Right lobe of liver (tissue), 6 donors: ENCODE data around the gene PCYOX1L. TPM values are rescaled to one million over a fixed set of nuclear protein-coding genes. Genes with fewer than 3 reads are reported as not detected.

ENCODE experiments used
- ATAC-seq, 4 donors: fragments of 200-7000 bp; cut with Tn5 transposase; one replicate each; pipeline ENCODE4 v1.9.1; 2020; ENCODE audit warnings: mild to moderate bottlenecking in 4 of 4, moderate library complexity in 4 of 4
- DNase-seq, 3 donors: peaks; one replicate each; pipeline ENCODE4 v3.0.0-alpha.2; 2020
- H3K27ac ChIP-seq, 3 donors: fragments of 200-600 bp; one replicate each; pipeline ENCODE4 v1.8.0; 2022
- H3K27me3 ChIP-seq, 2 donors: fragments of 200-600 bp; one replicate each; pipeline ENCODE4 v1.8.0; 2022
- H3K36me3 ChIP-seq, 4 donors: fragments of 200-600 bp; sonication (generic) in 1 of 4; one replicate each; pipeline versions ENCODE4 v1.5.1 to v1.8.0; 2017 to 2022; ENCODE audit warnings: control low read depth in 1 of 4
- H3K4me1 ChIP-seq, 4 donors: fragments of 200-600 bp; sonication (generic) in 1 of 4; one replicate each; pipeline versions ENCODE4 v1.5.1 to v1.8.0; 2017 to 2022; ENCODE audit warnings: control low read depth in 1 of 4
- H3K4me3 ChIP-seq, 3 donors: fragments of 200-600 bp; one replicate each; pipeline ENCODE4 v1.8.0; 2022
- H3K9me3 ChIP-seq, 4 donors: fragments of 200-600 bp; sonication (generic) in 1 of 4; one replicate each; pipeline versions ENCODE4 v1.5.1 to v1.8.0; 2017 to 2022; ENCODE audit warnings: control low read depth in 1 of 4
- POLR2A ChIP-seq: fragments of 450-650 bp; IDR thresholded peaks from one replicate; pipeline ENCODE4 v1.6.1; 2017; ENCODE audit warnings: antibody characterized with exemption, mild to moderate bottlenecking
- WGBS: methylation state at CpG from one replicate; pipeline ENCODE4 v1.1.6; 2018; ENCODE audit warnings: low coverage, low lambda C conversion rate; ENCODE audit not compliant: insufficient coverage; ENCODE audit errors: missing lambda C conversion rate; 5-methylcytosine and 5-hydroxymethylcytosine counted together
- intact Hi-C, 2 donors: fragments of 100-400 bp; cut with DNase I; formaldehyde crosslinking; loops; one replicate each; pipeline versions ENCODE4 v1.11.2 to v1.14.1; 2022
- total RNA-seq, 6 experiments: library from RNA; depleted of rRNA in 2 of 6; stranded (reverse); fragments of >200 nt in 2 of 6; fragmentation: NEBNext Ultra II Directional in 3 of 6; extraction: Animal tissue kit (Norgen Biotek cat#: 25700) in 3 of 6; gene quantifications; one replicate each; pipeline versions ENCODE4 v1.1.0 to v1.2.4, GENCODE V29; 2016 to 2023
- TF ChIP-seq, protein P1 (sequence below), 4 donors: fragments of 200-600 bp in 3 of 4; fragments of 450-650 bp in 1 of 4; IDR thresholded peaks; one replicate each; pipeline versions ENCODE4 v1.5.1 to v1.8.0; 2016 to 2022; ENCODE audit warnings: antibody characterized with exemption in 4 of 4, mild to moderate bottlenecking in 2 of 4
- donor health status: DM: no; HTN: yes; CAD: no.
- donor health status: DM: no; HTN: no; CAD: no.
- donor health status: DM: no; HTN: no; CAD: no.
- donor health status: DM: no; HTN: yes; CAD: no.
- donor health status: DM: no; HTN: yes; CAD: no.

Gene PCYOX1L
- total RNA-seq, 6 experiments from 2014 or later, result 0.29 to 1.2 (median 0.62) TPM

DNA sequence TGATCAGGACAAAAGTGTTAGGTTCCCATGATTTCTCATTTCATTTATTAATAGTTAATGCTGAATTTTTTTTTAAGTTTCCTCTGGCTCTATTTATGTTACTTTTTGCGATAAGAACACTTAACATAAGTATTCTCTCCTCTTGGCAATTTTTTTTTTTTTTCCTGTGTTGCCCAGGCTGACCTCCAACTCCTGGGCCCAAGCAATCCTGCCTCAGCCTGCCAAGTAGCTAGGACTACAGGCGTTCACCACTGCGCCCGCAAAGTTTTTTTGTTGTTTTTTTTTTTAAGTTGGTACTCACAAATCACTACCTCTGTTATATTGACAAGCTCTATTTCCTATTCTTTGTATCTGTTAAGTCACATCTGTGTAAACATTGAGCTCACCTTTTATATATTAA is 5.7 kb upstream of the PCYOX1L start:
- TF ChIP-seq, protein P1, sequence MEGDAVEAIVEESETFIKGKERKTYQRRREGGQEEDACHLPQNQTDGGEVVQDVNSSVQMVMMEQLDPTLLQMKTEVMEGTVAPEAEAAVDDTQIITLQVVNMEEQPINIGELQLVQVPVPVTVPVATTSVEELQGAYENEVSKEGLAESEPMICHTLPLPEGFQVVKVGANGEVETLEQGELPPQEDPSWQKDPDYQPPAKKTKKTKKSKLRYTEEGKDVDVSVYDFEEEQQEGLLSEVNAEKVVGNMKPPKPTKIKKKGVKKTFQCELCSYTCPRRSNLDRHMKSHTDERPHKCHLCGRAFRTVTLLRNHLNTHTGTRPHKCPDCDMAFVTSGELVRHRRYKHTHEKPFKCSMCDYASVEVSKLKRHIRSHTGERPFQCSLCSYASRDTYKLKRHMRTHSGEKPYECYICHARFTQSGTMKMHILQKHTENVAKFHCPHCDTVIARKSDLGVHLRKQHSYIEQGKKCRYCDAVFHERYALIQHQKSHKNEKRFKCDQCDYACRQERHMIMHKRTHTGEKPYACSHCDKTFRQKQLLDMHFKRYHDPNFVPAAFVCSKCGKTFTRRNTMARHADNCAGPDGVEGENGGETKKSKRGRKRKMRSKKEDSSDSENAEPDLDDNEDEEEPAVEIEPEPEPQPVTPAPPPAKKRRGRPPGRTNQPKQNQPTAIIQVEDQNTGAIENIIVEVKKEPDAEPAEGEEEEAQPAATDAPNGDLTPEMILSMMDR (IDR thresholded peaks at IDR 0.05), result no peak
- no peak for TF ChIP-seq POLR2A
- Histone ChIP-seq H3K4me1 (no peaks in the 10 kb centered on the region), H3K27ac (no peak overlapping the region), H3K9me3 (no peaks in the 10 kb centered on the region), H3K36me3 (peaks cover 0 to 47% (median 23%) of the 10 kb centered on the region in 4 donors), H3K4me3 (no peak overlapping the region), H3K27me3 (no peaks in the 10 kb centered on the region)
- DNase-seq (no peak), ATAC-seq (no peak)
- intact Hi-C loops, result no loop called here
- WGBS, result 67% methylated on average over 4 of the region's 4 CpGs

DNA sequence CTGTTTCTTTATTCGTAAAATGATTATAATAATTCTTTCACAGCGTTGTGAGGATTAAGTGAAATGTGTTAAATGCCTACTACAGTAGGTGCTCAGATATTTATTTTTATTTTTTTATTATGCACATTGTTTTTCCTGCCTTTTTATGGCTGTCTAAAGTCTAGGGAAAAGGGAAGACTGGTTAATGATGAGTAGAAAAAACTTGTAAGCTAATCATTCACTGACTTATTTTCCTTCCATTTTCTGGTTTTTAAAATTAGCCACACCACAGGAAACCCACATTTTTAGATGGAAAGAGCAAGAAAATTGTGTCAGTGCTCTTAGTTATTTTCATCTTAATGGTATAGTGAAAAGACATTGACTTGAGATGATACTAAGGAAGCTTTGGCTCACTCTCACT is 3.9 kb upstream of the PCYOX1L start:
- Histone ChIP-seq H3K27ac (no peak overlapping the region), H3K36me3 (peaks cover 0 to 38% (median 21%) of the 10 kb centered on the region in 4 donors), H3K9me3 (no peaks in the 10 kb centered on the region), H3K4me3 (no peak overlapping the region), H3K27me3 (no peaks in the 10 kb centered on the region), H3K4me1 (no peaks in the 10 kb centered on the region)
- intact Hi-C loops, result no loop called here
- no peak for ATAC-seq
- TF ChIP-seq POLR2A, result no peak
- TF ChIP-seq, protein P1 (IDR thresholded peaks at IDR 0.05), result no peak
- no peak for DNase-seq
- WGBS, result 92% methylated on average over 2 of the region's 2 CpGs

GRCh38 chr5:149355688-149356087 is 2.2 kb upstream of the PCYOX1L start:
- WGBS, result no CpG with 5 or more reads among the region's 1 CpG
- no peak overlapping the region for H3K4me3 ChIP-seq
- no peaks in the 10 kb centered on the region for H3K4me1 ChIP-seq
- no peaks in the 10 kb centered on the region for H3K9me3 ChIP-seq
- DNase-seq, result no peak
- peaks cover 0 to 20% (median 11%) of the 10 kb centered on the region in 4 donors for H3K36me3 ChIP-seq
- intact Hi-C loops, result no loop called here
- no peak for TF ChIP-seq POLR2A
- TF ChIP-seq, protein P1 (IDR thresholded peaks at IDR 0.05), result no peak
- ATAC-seq, result no peak
- H3K27ac ChIP-seq, result no peak overlapping the region
- H3K27me3 ChIP-seq, result no peaks in the 10 kb centered on the region

GRCh38 chr5:149356391-149356790 is 1.5 kb upstream of the PCYOX1L start:
- Histone ChIP-seq H3K27ac (no peak overlapping the region), H3K4me3 (no peak overlapping the region), H3K9me3 (no peaks in the 10 kb centered on the region)

More at GRCh38 chr5:149356391-149356790, 1.5 kb upstream of the PCYOX1L start:
- Histone ChIP-seq H3K4me1 (no peaks in the 10 kb centered on the region), H3K27me3 (no peaks in the 10 kb centered on the region), H3K36me3 (peaks cover 0 to 13% (median 8%) of the 10 kb centered on the region in 4 donors)
- intact Hi-C loops, result no loop called here
- TF ChIP-seq, protein P1 (IDR thresholded peaks at IDR 0.05), result no peak
- no peak for TF ChIP-seq POLR2A
- 92% methylated on average over 8 of the region's 8 CpGs for WGBS
- no peak for DNase-seq
- ATAC-seq, result no peak
